Nucleus accumbens (tissue), 56 donors: ENCODE data around the gene CDT1.
"Not testable (repeated sequence)": the region's sequence is repeated elsewhere in the genome, so short reads cannot be mapped to it uniquely, and the experiment has no call there.

ENCODE experiments used
- DNase-seq, 56 donors: peaks; one replicate each; lab custom pipeline; 2025; lab: John Stamatoyannopoulos, UW

CDT1 gene

GRCh38 chr16:88781140-88782077 is 22.2 kb upstream of the CDT1 start:
- peak in 3 of 56 donors; percentile 5 to 35 (median 15) for DNase-seq

GRCh38 chr16:88782454-88783390 is 20.9 kb upstream of the CDT1 start:
- peak in 20 of 56 donors; percentile 13 to 52 (median 32) for DNase-seq

- DNase-seq = peak in 44 of 56 donors; percentile 9 to 79 (median 46)
Measured at GRCh38 chr16:88783391-88784073, 20.1 kb upstream of the CDT1 start.

GRCh38 chr16:88784074-88784855 is 19.3 kb upstream of the CDT1 start:
- peak in 14 of 56 donors; percentile 9 to 56 (median 21) for DNase-seq

- no peak for DNase-seq
Measured at GRCh38 chr16:88784856-88785105, 18.8 kb upstream of the CDT1 start.

GRCh38 chr16:88785106-88785924 is 18.3 kb upstream of the CDT1 start, which contains the start of gene PIEZO1:
Gene PIEZO1 (minus strand): TSS chr16:88785220. CDS start chr16:88784964, 256 bp downstream.
- peak in 45 of 56 donors; percentile 12 to 82 (median 40) for DNase-seq

GRCh38 chr16:88787579-88788314 is 15.8 kb upstream of the CDT1 start:
- no peak for DNase-seq

- not testable (repeated sequence) for DNase-seq
Measured at GRCh38 chr16:88788749-88789148, 14.8 kb upstream of the CDT1 start.

GRCh38 chr16:88789594-88789993 is 14.0 kb upstream of the CDT1 start:
- DNase-seq = peak in 2 of 56 donors; percentile 17 to 22

- DNase-seq = peak in 2 of 56 donors; percentile 24 to 34
Measured at GRCh38 chr16:88790312-88791211, 13.0 kb upstream of the CDT1 start.

GRCh38 chr16:88792078-88792550 is 11.5 kb upstream of the CDT1 start:
- DNase-seq = no peak

- no peak for DNase-seq
Measured at GRCh38 chr16:88792668-88793250, 10.8 kb upstream of the CDT1 start.

- no peak for DNase-seq
Measured at GRCh38 chr16:88793251-88793954, 10.2 kb upstream of the CDT1 start.

GRCh38 chr16:88796278-88796677 is 7.3 kb upstream of the CDT1 start:
- DNase-seq = no peak

GRCh38 chr16:88798073-88798472 is 5.5 kb upstream of the CDT1 start:
- no peak for DNase-seq
